GM18507 (cell line): ENCODE data around the gene C11orf52.

Experiments
- DNase-seq: peaks from one replicate; pipeline ENCODE4 v3.0.0; 2011; ENCODE audit warnings: low read depth; ENCODE audit not compliant: insufficient read length; ENCODE audit errors: extremely low spot score
- FAIRE-seq: peaks from 2 replicates; lab custom pipeline; 2011; peaks lifted over from hg19 to GRCh38; lab: Jason Lieb, UNC

Gene C11orf52

GRCh38 chr11:111935317-111936039 lies 16.8 kb downstream of the C11orf52 start:
- FAIRE-seq = no peak
- DNase-seq = no peak

- no peak for FAIRE-seq
- no peak for DNase-seq
Observed at GRCh38 chr11:111936040-111936540, 17.4 kb downstream of the C11orf52 start.

GRCh38 chr11:111937461-111937769 lies 18.7 kb downstream of the C11orf52 start:
- DNase-seq = no peak

GRCh38 chr11:111937844-111938243 lies 19.1 kb downstream of the C11orf52 start:
- FAIRE-seq = no peak

More at GRCh38 chr11:111937461-111937769, 18.7 kb downstream of the C11orf52 start:
- FAIRE-seq = no peak

GRCh38 chr11:111938687-111939160 lies 20.0 kb downstream of the C11orf52 start:
- no peak for DNase-seq
- FAIRE-seq = peak; percentile 69

More at GRCh38 chr11:111937844-111938243, 19.1 kb downstream of the C11orf52 start:
- DNase-seq = no peak

- DNase-seq (no peak), FAIRE-seq (no peak)
Observed at GRCh38 chr11:111939836-111940604, 21.3 kb downstream of the C11orf52 start.

GRCh38 chr11:111941963-111942362 lies 23.2 kb downstream of the C11orf52 start:
- FAIRE-seq (no peak), DNase-seq (no peak)

GRCh38 chr11:111942829-111943228 lies 24.1 kb downstream of the C11orf52 start:
- no peak for DNase-seq
- FAIRE-seq = no peak

- DNase-seq (no peak), FAIRE-seq (no peak)
Observed at GRCh38 chr11:111944139-111944538, 25.4 kb downstream of the C11orf52 start.

GRCh38 chr11:111944651-111945051 lies 25.9 kb downstream of the C11orf52 start:
- no peak for DNase-seq

GRCh38 chr11:111945198-111945597 lies 26.5 kb downstream of the C11orf52 start:
- FAIRE-seq (no peak), DNase-seq (no peak)

More at GRCh38 chr11:111944651-111945051, 25.9 kb downstream of the C11orf52 start:
- no peak for FAIRE-seq

GRCh38 chr11:111946499-111946898 lies 27.8 kb downstream of the C11orf52 start:
- DNase-seq (no peak), FAIRE-seq (no peak)

- no peak for DNase-seq
- FAIRE-seq = no peak
Observed at GRCh38 chr11:111947143-111947542, 28.4 kb downstream of the C11orf52 start.

- DNase-seq = no peak
Observed at GRCh38 chr11:111949519-111950426, 31.1 kb downstream of the C11orf52 start.

GRCh38 chr11:111951565-111951964 lies 32.9 kb downstream of the C11orf52 start:
- DNase-seq (no peak), FAIRE-seq (no peak)

More at GRCh38 chr11:111949519-111950426, 31.1 kb downstream of the C11orf52 start:
- no peak for FAIRE-seq

- DNase-seq (no peak), FAIRE-seq (no peak)
Observed at GRCh38 chr11:111954154-111954553, 35.4 kb downstream of the C11orf52 start.

- DNase-seq (no peak), FAIRE-seq (no peak)
Observed at GRCh38 chr11:111957663-111958444, 39.1 kb downstream of the C11orf52 start.

- no peak for DNase-seq
- no peak for FAIRE-seq
Observed at GRCh38 chr11:111960916-111961315, 42.2 kb downstream of the C11orf52 start.
